ENCODE results near the gene TDRD9.

- TF ChIP-seq CTCF (IDR thresholded peaks at IDR 0.05; ENCODE audit: low read length) (no peak), EZH2 (IDR thresholded peaks at IDR 0.05; ENCODE audit: borderline replicate concordance, low read length) (no peak)
These were observed 69.1 kb downstream of the TDRD9 start for GRCh38 chr14:103997391-103997790.
